HepG2 (cell line): ENCODE data around the gene SLC22A12. TPM values are rescaled to one million over a fixed set of nuclear protein-coding genes. Genes with fewer than 3 reads are reported as not detected.

ENCODE experiments used
- BORCS8-MEF2B ChIP-seq: sonication (generic); formaldehyde crosslinking; IDR thresholded peaks from 2 replicates; pipeline ENCODE4 v1.8.0; 2022; ENCODE audit warnings: mild to moderate bottlenecking, missing genetic modification reagents
- FOXM1 ChIP-seq: sonication (generic); formaldehyde crosslinking; IDR thresholded peaks from 2 replicates; pipeline ENCODE4 v1.5.0; 2020; ENCODE audit warnings: missing genetic modification reagents
- FOXO1 ChIP-seq: sonication (generic); formaldehyde crosslinking; IDR thresholded peaks from 2 replicates; pipeline ENCODE4 v1.4.0; 2020; ENCODE audit warnings: missing genetic modification reagents
- HOXA5 ChIP-seq: sonication (generic); formaldehyde crosslinking; IDR thresholded peaks from 2 replicates; pipeline ENCODE4 v1.4.0; 2020; ENCODE audit warnings: missing genetic modification reagents
- KAT7 ChIP-seq: IDR thresholded peaks from 2 replicates; pipeline ENCODE4 v1.6.1; 2018; ENCODE audit warnings: borderline replicate concordance, missing compliant biosample characterization
- KDM4B ChIP-seq: sonication (generic); formaldehyde crosslinking; IDR thresholded peaks from 2 replicates; pipeline ENCODE4 v1.4.0; 2020; ENCODE audit warnings: missing genetic modification reagents
- KLF13 ChIP-seq: sonication (generic); formaldehyde crosslinking; IDR thresholded peaks from 2 replicates; pipeline ENCODE4 v1.4.0; 2020; ENCODE audit warnings: mild to moderate bottlenecking, missing genetic modification reagents
- KLF6 ChIP-seq: IDR thresholded peaks from 2 replicates; pipeline ENCODE4 v1.8.0; 2016; ENCODE audit warnings: missing biosample characterization, missing genetic modification reagents
- MXD1 ChIP-seq: sonication (generic); formaldehyde crosslinking; IDR thresholded peaks from 2 replicates; pipeline ENCODE4 v1.4.0; 2020; ENCODE audit warnings: mild to moderate bottlenecking, missing genetic modification reagents
- NR2F1 ChIP-seq, 2 experiments: fragments of 450-650 bp in 1 of 2; formaldehyde crosslinking in 1 of 2; IDR thresholded peaks; 2 replicates each; pipeline versions ENCODE4 v1.5.0 to v1.6.1; 2016 to 2020; ENCODE audit warnings: mild to moderate bottlenecking in 1 of 2, missing compliant biosample characterization in 1 of 2, missing genetic modification reagents in 1 of 2, moderate library complexity in 1 of 2
- STAT6 ChIP-seq: sonication (generic); formaldehyde crosslinking; IDR thresholded peaks from 2 replicates; pipeline ENCODE4 v1.4.0; 2020; ENCODE audit warnings: missing genetic modification reagents, mild to moderate bottlenecking, borderline replicate concordance
- XRCC5 ChIP-seq: fragments of 200-400 bp; formaldehyde crosslinking; optimal IDR thresholded peaks from 2 replicates; pipeline ENCODE3; 2017; ENCODE audit warnings: mild to moderate bottlenecking, low read length
- ZFP36L1 ChIP-seq: sonication (generic); formaldehyde crosslinking; IDR thresholded peaks from 2 replicates; pipeline ENCODE4 v1.8.0; 2022; ENCODE audit warnings: mild to moderate bottlenecking, missing genetic modification reagents, moderate library complexity
- ZIK1 ChIP-seq: sonication (generic); formaldehyde crosslinking; IDR thresholded peaks from 2 replicates; pipeline ENCODE4 v1.5.0; 2020; ENCODE audit warnings: mild to moderate bottlenecking, low read depth, missing genetic modification reagents, borderline replicate concordance
- ZNF101 ChIP-seq: sonication (generic); formaldehyde crosslinking; IDR thresholded peaks from 2 replicates; pipeline ENCODE4 v1.4.0; 2020; ENCODE audit warnings: mild to moderate bottlenecking, low read depth, missing genetic modification reagents, borderline replicate concordance
- ZNF570 ChIP-seq: sonication (generic); formaldehyde crosslinking; IDR thresholded peaks from 2 replicates; pipeline ENCODE4 v1.4.0; 2020; ENCODE audit warnings: mild to moderate bottlenecking, missing genetic modification reagents, borderline replicate concordance
- ZNF776 ChIP-seq: sonication (generic); formaldehyde crosslinking; IDR thresholded peaks from 2 replicates; pipeline ENCODE4 v1.4.0; 2020; ENCODE audit warnings: mild to moderate bottlenecking, missing genetic modification reagents
- ZNF839 ChIP-seq: sonication (generic); formaldehyde crosslinking; IDR thresholded peaks from 2 replicates; pipeline ENCODE4 v1.4.0; 2020; ENCODE audit warnings: missing genetic modification reagents, mild to moderate bottlenecking, borderline replicate concordance
- polyA plus RNA-seq, 8 experiments: library from polyadenylated mRNA; depleted of rRNA in 3 of 8; stranded (reverse) in 7 of 8; unstranded in 1 of 8; fragments of >200 nt; fragmentation: Illumina TruSeq in 4 of 8; extraction: Trizol in 4 of 8; gene quantifications; 2 replicates each; pipeline versions ENCODE4 v1.2.1 to v1.2.3, GENCODE V29; 2011 to 2016; ENCODE audit warnings: low read depth in 4 of 8, missing spikeins in 1 of 8, mixed read lengths in 1 of 8; ENCODE audit not compliant: insufficient read depth in 1 of 8
- total RNA-seq, 5 experiments: library from RNA; depleted of rRNA; stranded (reverse); fragments of >200 nt; fragmentation: Illumina TruSeq; extraction: Trizol; gene quantifications; 2 replicates each; pipeline ENCODE4 v1.2.3, GENCODE V29; 2016; ENCODE audit warnings: low read depth in 1 of 5
- TF ChIP-seq, protein P1 (sequence below): sonication (generic); formaldehyde crosslinking; IDR thresholded peaks from 2 replicates; pipeline ENCODE4 v1.4.0; 2020; ENCODE audit warnings: mild to moderate bottlenecking, missing genetic modification reagents
- TF ChIP-seq, protein P2 (sequence below): sonication (generic); formaldehyde crosslinking; IDR thresholded peaks from 2 replicates; pipeline ENCODE4 v1.4.0; 2020; ENCODE audit warnings: mild to moderate bottlenecking, missing genetic modification reagents
- TF ChIP-seq, protein P3 (sequence below): sonication (generic); formaldehyde crosslinking; IDR thresholded peaks from 2 replicates; pipeline ENCODE4 v1.4.0; 2020; ENCODE audit warnings: missing genetic modification reagents; ENCODE audit errors: not compliant biosample characterization

The SLC22A12 gene
- total and polyA plus RNA-seq, 2 of the 13 experiments (the other 11 are each of a cell fraction or from before 2014, with no cell fraction given), result not detected

DNA sequence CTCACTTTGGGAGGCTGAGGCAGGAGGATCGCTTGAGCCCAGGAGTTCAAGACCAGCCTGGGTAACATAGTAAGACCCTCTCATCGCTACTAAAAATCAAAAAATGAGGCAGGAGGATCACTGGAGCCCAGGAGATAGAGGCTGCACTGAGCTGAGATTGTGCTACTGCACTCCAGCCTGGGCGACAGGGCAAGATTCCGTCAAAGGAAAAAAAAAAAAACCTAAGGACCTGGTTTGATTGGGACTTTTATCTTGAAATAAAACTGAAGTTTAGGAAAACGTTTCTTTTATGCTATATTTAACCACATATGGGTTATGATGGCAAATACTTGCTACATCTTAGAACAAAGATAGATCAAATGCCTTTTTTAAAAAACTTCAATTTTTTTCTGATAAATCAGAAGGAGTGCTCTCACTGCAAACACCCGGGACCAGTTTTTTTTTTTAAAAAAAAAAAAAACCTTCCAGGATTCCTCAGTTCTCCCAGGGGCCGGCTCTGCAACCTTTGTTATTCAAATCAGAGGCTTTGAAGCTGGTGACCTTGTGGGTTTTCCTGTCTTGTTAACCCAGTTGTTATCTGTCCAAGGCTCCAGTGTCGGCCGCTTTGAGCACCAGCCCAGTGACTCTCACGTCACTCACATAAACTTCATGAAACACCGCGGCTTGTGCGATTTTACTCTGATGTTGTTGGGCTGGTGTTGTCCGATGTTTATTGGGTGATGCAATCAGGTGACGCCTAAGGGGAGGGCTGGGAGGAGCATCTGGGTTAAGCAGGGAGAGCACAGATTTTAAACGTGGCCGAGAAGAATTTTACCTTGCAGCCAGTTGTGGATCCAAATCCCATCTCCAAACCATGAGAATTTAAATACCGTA is 24.7 kb upstream of the SLC22A12 start (continued):
- TF ChIP-seq STAT6, result no peak
- no peak for TF ChIP-seq HOXA5 (CRISPR knock-in tag)
- no peak for TF ChIP-seq KAT7
- no peak for TF ChIP-seq XRCC5
- TF ChIP-seq ZNF839 (CRISPR knock-in tag), result no peak
- no peak for TF ChIP-seq ZNF101 (CRISPR knock-in tag)
- TF ChIP-seq, protein P1, sequence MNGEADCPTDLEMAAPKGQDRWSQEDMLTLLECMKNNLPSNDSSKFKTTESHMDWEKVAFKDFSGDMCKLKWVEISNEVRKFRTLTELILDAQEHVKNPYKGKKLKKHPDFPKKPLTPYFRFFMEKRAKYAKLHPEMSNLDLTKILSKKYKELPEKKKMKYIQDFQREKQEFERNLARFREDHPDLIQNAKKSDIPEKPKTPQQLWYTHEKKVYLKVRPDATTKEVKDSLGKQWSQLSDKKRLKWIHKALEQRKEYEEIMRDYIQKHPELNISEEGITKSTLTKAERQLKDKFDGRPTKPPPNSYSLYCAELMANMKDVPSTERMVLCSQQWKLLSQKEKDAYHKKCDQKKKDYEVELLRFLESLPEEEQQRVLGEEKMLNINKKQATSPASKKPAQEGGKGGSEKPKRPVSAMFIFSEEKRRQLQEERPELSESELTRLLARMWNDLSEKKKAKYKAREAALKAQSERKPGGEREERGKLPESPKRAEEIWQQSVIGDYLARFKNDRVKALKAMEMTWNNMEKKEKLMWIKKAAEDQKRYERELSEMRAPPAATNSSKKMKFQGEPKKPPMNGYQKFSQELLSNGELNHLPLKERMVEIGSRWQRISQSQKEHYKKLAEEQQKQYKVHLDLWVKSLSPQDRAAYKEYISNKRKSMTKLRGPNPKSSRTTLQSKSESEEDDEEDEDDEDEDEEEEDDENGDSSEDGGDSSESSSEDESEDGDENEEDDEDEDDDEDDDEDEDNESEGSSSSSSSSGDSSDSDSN, result no peak
- no peak for TF ChIP-seq FOXM1 (CRISPR knock-in tag)
- TF ChIP-seq ZNF776 (CRISPR knock-in tag), result no peak
- peak; percentile 79 for TF ChIP-seq FOXO1 (CRISPR knock-in tag)
- TF ChIP-seq BORCS8-MEF2B (CRISPR knock-in tag), result no peak
- no peak for TF ChIP-seq KDM4B (CRISPR knock-in tag)
- TF ChIP-seq NR2F1 (CRISPR knock-in tag; IDR thresholded peaks at IDR 0.05), result peak; percentile 16 to 84; a peak in 3 of 4 replicates
- TF ChIP-seq ZNF570 (CRISPR knock-in tag), result no peak
- peak; percentile 52; the same call in 1 of the 2 replicates for TF ChIP-seq ZFP36L1
- TF ChIP-seq, protein P2, sequence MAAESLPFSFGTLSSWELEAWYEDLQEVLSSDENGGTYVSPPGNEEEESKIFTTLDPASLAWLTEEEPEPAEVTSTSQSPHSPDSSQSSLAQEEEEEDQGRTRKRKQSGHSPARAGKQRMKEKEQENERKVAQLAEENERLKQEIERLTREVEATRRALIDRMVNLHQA, result no peak
- TF ChIP-seq ZIK1 (CRISPR knock-in tag), result no peak
- TF ChIP-seq, protein P3, sequence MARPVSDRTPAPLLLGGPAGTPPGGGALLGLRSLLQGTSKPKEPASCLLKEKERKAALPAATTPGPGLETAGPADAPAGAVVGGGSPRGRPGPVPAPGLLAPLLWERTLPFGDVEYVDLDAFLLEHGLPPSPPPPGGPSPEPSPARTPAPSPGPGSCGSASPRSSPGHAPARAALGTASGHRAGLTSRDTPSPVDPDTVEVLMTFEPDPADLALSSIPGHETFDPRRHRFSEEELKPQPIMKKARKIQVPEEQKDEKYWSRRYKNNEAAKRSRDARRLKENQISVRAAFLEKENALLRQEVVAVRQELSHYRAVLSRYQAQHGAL (CRISPR knock-in tag), result no peak
- TF ChIP-seq KLF6 (CRISPR knock-in tag), result no peak; the same call in 1 of the 2 replicates
- TF ChIP-seq MXD1, result no peak
- TF ChIP-seq KLF13 (CRISPR knock-in tag), result no peak
